Mammary epithelial cell (primary cell): ENCODE measurements around the gene POTEG.
"Not testable (repeated sequence)": the region's sequence is repeated elsewhere in the genome, so short reads cannot be mapped to it uniquely, and the experiment has no call there.

Experiments used
- EZH2 ChIP-seq: IDR thresholded peaks from 2 replicates; pipeline ENCODE4 v1.6.1; 2012; ENCODE audit warnings: low read length, inconsistent platforms, borderline replicate concordance
- TF ChIP-seq, protein P1 (sequence below), 2 donors: IDR thresholded peaks in 1 of 2; conservative IDR thresholded peaks in 1 of 2; 2 replicates each; pipeline ENCODE4 v1.5.1; 2011 to 2012; ENCODE audit warnings: inconsistent platforms in 2 of 2, low read length in 2 of 2, mild to moderate bottlenecking in 2 of 2, control low read depth in 1 of 2, low read depth in 1 of 2; ENCODE audit not compliant: insufficient read depth in 1 of 2; ENCODE audit errors: extremely low read depth in 1 of 2

DNA sequence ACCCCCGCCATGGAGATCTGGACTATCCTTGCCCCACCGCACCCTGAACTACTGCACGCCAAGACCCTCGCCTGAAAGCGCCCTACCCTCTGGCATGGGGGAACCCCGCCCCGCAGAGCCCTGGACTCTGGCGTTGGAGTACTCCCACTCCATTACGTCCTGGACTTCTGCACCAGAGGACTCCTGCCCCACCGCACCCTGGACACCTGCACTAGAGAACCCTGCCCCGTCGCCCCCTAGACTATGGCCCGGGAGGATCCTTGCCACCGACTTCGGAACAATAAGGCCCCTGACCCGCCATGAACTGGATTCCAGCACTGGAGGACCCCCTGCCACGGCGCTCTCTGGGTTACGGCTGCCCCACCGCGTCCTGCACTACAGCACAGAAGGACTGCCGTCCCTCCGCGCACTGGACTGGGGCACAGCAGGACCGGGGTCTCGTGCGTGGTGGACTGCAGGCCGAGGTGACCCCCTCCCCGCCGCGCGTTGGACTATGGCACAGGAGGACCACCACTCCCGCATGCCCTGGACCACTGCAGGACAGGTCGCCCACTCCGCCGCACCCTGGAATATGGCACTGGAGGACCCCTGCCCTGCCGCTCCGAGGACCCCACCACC lies 72.4 kb downstream of the POTEG start:
- not testable (repeated sequence) for TF ChIP-seq EZH2
- TF ChIP-seq, protein P1, sequence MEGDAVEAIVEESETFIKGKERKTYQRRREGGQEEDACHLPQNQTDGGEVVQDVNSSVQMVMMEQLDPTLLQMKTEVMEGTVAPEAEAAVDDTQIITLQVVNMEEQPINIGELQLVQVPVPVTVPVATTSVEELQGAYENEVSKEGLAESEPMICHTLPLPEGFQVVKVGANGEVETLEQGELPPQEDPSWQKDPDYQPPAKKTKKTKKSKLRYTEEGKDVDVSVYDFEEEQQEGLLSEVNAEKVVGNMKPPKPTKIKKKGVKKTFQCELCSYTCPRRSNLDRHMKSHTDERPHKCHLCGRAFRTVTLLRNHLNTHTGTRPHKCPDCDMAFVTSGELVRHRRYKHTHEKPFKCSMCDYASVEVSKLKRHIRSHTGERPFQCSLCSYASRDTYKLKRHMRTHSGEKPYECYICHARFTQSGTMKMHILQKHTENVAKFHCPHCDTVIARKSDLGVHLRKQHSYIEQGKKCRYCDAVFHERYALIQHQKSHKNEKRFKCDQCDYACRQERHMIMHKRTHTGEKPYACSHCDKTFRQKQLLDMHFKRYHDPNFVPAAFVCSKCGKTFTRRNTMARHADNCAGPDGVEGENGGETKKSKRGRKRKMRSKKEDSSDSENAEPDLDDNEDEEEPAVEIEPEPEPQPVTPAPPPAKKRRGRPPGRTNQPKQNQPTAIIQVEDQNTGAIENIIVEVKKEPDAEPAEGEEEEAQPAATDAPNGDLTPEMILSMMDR (conservative IDR thresholded peaks at IDR 0.05 in 1 of 2, IDR thresholded peaks at IDR 0.05 in 1 of 2; ENCODE audit: extremely low read depth in 1 of 2, insufficient read depth in 1 of 2, low read depth in 1 of 2, low read length in 2 of 2), result not testable (repeated sequence)
